CD1c-positive myeloid dendritic cell (primary cell): ENCODE results near the gene NDUFA7.
A peak's percentile ranks its signal among the peaks of the same experiment; 100 is the strongest.
"Not testable (repeated sequence)": the region's sequence is repeated elsewhere in the genome, so short reads cannot be mapped to it uniquely, and the experiment has no call there.

Experiments used
- DNase-seq: peaks from one replicate; pipeline ENCODE4 v3.0.0-alpha.2; 2016; ENCODE audit errors: extremely low spot score

NDUFA7 gene

GRCh38 chr19:8319807-8320520 is 1.2 kb downstream of the NDUFA7 start:
- no peak for DNase-seq

GRCh38 chr19:8318835-8319234 is 2.3 kb downstream of the NDUFA7 start:
- DNase-seq = not testable (repeated sequence)

DNA sequence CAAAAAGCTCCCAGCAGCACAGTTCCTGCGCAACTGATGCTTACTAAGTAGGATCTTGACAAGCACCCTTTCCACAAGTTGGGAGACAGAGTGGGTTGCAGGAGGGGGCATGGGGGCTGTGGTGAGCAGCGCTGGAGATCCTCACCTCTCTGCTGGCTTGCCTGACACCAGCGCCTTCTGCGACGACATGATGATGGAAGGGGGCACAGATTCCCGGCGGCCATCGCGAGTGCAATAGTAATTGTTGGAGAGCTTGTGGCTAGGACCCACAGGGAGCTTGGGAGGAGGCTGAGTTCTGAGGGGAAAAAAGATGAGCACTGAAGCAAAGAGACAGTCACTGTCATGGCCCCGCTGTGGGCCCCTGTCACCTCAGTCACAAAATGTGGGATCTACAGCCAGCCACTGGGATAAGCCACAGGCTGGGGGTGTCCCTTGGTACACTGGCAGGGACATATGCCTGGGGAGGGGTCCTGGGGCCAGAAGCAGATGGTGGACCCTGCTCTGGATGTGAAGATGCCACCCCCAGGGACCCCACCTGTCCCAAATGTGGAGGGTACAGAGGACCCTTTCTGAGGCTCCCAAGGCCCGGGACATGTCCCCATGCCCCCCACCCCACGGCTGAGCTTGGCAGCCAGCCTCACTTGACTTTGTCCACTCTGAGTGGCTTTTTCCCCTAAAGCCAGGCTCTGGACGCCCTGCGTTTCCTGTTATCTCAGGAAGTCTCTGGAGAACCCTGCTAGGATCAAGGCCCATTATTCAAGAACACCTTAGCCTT is 4.6 kb downstream of the NDUFA7 start:
- DNase-seq = no peak

- DNase-seq = not testable (repeated sequence)
Measured at GRCh38 chr19:8314981-8315640, 6.1 kb downstream of the NDUFA7 start.

DNA sequence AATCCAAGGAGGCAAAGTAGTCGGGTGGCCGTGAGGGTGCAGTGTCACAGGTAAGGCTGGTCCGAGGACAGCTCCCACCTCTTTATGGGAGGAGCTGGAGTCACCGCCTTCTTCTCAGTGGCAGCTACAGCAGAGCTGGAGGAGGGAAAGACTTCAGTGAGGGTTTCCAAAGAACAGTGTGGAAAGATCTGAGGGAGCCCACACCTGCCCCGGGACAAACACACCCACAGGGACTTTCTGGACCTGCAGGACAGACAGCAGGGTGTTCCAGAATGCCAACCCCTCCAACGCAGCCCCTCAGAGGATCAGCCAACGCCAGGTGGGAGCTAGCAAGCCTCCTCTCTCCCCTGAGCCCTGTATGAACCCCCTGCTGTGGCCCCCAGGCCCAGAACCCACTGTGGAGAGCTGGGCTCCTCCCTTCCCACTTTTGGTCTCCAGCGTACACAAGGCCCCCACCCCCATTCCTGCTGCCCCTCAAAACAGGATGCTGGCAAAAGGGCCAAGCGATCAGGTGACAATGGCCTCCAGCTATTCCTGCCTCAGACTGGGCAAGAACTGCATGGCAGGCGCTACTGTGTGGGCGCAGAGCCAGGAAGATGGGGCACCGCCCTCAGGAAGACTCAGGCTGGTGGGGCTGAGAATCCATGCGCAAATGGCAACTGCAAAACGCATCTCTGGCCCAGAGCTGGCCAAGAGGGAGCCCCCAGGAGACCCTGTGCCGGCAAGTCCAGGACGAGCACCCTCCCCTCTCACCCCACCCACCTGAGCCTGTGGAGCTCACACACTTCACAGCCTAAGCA is 9.5 kb downstream of the NDUFA7 start:
- DNase-seq = no peak

DNA sequence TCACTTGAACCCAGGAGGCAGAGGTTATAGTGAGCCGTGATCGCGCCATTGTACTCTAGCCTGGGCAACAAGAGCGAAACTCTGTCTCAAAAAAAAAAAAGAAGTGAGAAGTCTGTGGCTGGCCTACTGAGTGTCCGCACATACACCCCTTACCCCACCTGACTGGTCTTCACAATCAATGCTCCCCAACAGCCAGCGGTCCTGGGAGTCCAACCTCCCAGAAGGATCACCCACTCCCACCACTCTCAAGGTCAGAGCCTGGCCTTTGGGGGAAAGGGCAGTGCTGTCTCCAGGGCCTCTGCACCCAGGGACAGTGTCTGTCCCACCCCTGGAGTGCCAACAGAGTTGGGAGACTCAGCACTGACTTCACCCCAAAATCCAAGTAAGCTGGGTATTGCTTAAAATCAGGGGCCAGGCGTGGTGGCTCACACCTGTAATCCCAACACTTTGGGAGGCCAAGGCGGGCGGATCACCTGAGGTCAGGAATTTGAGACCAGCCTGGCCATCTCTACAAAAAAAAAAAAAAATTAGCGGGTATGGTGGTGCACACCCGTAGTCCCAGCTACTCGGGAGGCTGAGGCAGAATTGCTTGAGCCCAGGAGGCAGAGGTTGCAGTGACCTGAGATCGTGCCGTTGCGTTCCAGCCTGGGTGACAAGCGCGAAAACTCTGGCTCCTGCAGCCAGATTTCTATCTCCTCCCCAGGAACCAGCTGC is 10.7 kb downstream of the NDUFA7 start:
- no peak for DNase-seq

- DNase-seq = no peak
Measured at GRCh38 chr19:8308891-8309291, 12.3 kb downstream of the NDUFA7 start.

GRCh38 chr19:8307965-8308866 is 13.0 kb downstream of the NDUFA7 start, which contains the start of gene CD320:
Gene CD320 (minus strand): TSS chr19:8308358. CDS start chr19:8308290, 68 bp downstream.
- peak; percentile 91 for DNase-seq

GRCh38 chr19:8307400-8307964 is 13.7 kb downstream of the NDUFA7 start:
- DNase-seq = no peak

- no peak for DNase-seq
Measured at GRCh38 chr19:8306235-8307054, 14.7 kb downstream of the NDUFA7 start.

- no peak for DNase-seq
Measured at GRCh38 chr19:8305798-8306197, 15.4 kb downstream of the NDUFA7 start.

- DNase-seq = no peak
Measured at GRCh38 chr19:8304841-8305621, 16.1 kb downstream of the NDUFA7 start.

GRCh38 chr19:8302734-8303133 is 18.4 kb downstream of the NDUFA7 start:
- no peak for DNase-seq

DNA sequence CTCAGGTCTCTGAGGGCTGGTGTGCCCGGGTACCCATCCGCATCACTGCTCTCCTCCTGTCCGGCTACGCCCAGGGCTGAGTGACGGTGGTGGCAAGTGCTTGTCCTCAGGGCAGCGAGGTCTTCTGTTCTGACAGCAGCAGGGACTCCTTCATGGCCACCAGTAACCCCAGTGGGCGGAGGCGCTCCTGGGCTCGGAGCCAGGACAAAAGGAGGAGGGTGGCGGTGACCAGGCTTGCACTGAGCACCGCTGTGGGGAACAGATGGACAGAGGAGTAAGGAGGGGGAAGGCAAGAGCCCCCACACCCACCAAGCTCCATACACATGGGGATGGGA is 18.9 kb downstream of the NDUFA7 start:
- peak; percentile 17 for DNase-seq

- not testable (repeated sequence) for DNase-seq
Measured at GRCh38 chr19:8291337-8291736, 29.8 kb downstream of the NDUFA7 start.

GRCh38 chr19:8276508-8276907 is 44.7 kb downstream of the NDUFA7 start:
- not testable (repeated sequence) for DNase-seq

DNA sequence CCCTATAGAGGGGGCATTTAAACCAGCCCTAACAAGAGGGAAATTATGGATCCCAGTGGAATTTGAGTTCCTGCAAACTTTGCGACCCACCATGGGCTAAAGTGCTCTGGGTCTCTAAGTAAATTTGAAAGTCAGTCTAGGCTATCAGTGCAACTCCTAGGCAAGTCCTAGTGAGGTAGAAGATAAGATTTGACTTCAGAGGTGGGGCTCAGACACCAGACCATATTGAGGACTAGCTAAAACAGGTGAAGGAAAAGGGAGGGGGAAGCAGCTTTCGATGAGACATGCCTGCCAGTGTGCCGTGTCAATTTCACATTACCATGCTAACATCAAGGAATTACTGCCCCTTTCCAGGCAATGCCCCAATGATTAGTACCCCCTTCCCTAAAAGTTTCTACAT is 51.5 kb downstream of the NDUFA7 start:
- DNase-seq = no peak

DNA sequence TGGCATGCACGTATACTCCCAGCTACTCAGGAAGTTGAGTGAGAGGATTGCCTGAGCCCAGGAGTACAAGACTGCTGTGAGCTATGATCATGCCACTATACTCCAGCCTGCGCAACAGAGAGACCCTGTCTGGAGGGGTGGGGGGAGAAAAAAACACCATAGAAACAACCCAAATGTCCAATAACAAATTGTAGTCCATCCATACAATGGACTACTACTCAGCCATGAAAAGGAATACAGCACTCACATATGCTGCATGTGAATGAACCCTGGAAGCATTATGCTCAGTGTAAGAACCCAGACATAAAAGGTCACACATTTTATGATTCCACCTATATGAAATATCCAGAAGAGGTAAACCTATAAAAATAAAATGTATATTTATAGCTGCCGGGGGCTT is 55.3 kb downstream of the NDUFA7 start:
- DNase-seq = no peak
